HepG2 (cell line): Measurements from ENCODE around the gene CSNK1G1. TPM values are rescaled to one million over a fixed set of nuclear protein-coding genes. Genes with fewer than 3 reads are reported as not detected.

Source experiments
- HNRNPLL ChIP-seq: fragments of 200-400 bp; formaldehyde crosslinking; IDR thresholded peaks from 2 replicates; pipeline ENCODE4 v1.6.1; 2017; ENCODE audit warnings: mild to moderate bottlenecking, low read depth, low read length; ENCODE audit not compliant: poor library complexity, severe bottlenecking
- MIXL1 ChIP-seq: IDR thresholded peaks from 2 replicates; pipeline ENCODE4 v1.6.1; 2016
- MZF1 ChIP-seq: sonication (generic); formaldehyde crosslinking; IDR thresholded peaks from 2 replicates; pipeline ENCODE4 v1.8.1; 2023; ENCODE audit warnings: mild to moderate bottlenecking, missing genetic modification reagents, borderline replicate concordance
- NFKBIZ ChIP-seq: IDR thresholded peaks from 2 replicates; pipeline ENCODE4 v1.6.1; 2018; ENCODE audit warnings: missing genetic modification reagents, missing compliant biosample characterization
- NONO ChIP-seq, 2 experiments: fragments of 450-650 bp in 1 of 2; sonication (generic) in 1 of 2; formaldehyde crosslinking in 1 of 2; IDR thresholded peaks in 1 of 2; conservative IDR thresholded peaks in 1 of 2; 2 replicates each; pipeline versions ENCODE4 v1.6.1 to v1.8.0; 2017 to 2022; ENCODE audit warnings: mild to moderate bottlenecking in 1 of 2, missing genetic modification reagents in 1 of 2, moderate library complexity in 1 of 2
- PLSCR1 ChIP-seq: sonication (generic); formaldehyde crosslinking; IDR thresholded peaks from 2 replicates; pipeline ENCODE4 v1.5.0; 2020; ENCODE audit warnings: missing genetic modification reagents, mild to moderate bottlenecking, borderline replicate concordance
- PPARG ChIP-seq: conservative IDR thresholded peaks from 2 replicates; pipeline ENCODE4 v1.6.1; 2016; ENCODE audit warnings: missing biosample characterization, missing genetic modification reagents
- SKIL ChIP-seq: sonication (generic); formaldehyde crosslinking; IDR thresholded peaks from 2 replicates; pipeline ENCODE4 v1.8.0; 2022; ENCODE audit warnings: missing genetic modification reagents, mild to moderate bottlenecking, moderate library complexity, borderline replicate concordance
- SP5 ChIP-seq: IDR thresholded peaks from 2 replicates; pipeline ENCODE4 v1.6.1; 2016; ENCODE audit warnings: low read depth, borderline replicate concordance
- ZNF10 ChIP-seq: sonication (generic); formaldehyde crosslinking; IDR thresholded peaks from 2 replicates; pipeline ENCODE4 v1.4.0; 2020; ENCODE audit warnings: mild to moderate bottlenecking, low read depth, missing genetic modification reagents, borderline replicate concordance
- ZNF121 ChIP-seq: sonication (generic); formaldehyde crosslinking; IDR thresholded peaks from 2 replicates; pipeline ENCODE4 v1.5.0; 2020; ENCODE audit warnings: mild to moderate bottlenecking, missing genetic modification reagents
- ZNF160 ChIP-seq: sonication (generic); formaldehyde crosslinking; IDR thresholded peaks from 2 replicates; pipeline ENCODE4 v1.8.0; 2022; ENCODE audit warnings: mild to moderate bottlenecking, inconsistent platforms, missing genetic modification reagents
- ZNF280B ChIP-seq: sonication (generic); formaldehyde crosslinking; IDR thresholded peaks from 2 replicates; pipeline ENCODE4 v1.5.0; 2020; ENCODE audit warnings: missing genetic modification reagents, mild to moderate bottlenecking, borderline replicate concordance
- ZNF292 ChIP-seq: sonication (generic); formaldehyde crosslinking; IDR thresholded peaks from 2 replicates; pipeline ENCODE4 v1.8.1; 2022; ENCODE audit warnings: mild to moderate bottlenecking, low read depth, missing genetic modification reagents, borderline replicate concordance
- ZNF574 ChIP-seq: sonication (generic); formaldehyde crosslinking; IDR thresholded peaks from 2 replicates; pipeline ENCODE4 v1.4.0; 2020; ENCODE audit warnings: missing genetic modification reagents
- ZNF589 ChIP-seq: sonication (generic); formaldehyde crosslinking; conservative IDR thresholded peaks from 2 replicates; pipeline ENCODE4 v1.8.0; 2022; ENCODE audit warnings: mild to moderate bottlenecking, moderate library complexity, missing genetic modification reagents
- ZNF704 ChIP-seq: sonication (generic); formaldehyde crosslinking; IDR thresholded peaks from 2 replicates; pipeline ENCODE4 v1.8.1; 2023; ENCODE audit warnings: mild to moderate bottlenecking, inconsistent platforms, moderate library complexity, missing genetic modification reagents, borderline replicate concordance
- ZNF878 ChIP-seq: sonication (generic); formaldehyde crosslinking; IDR thresholded peaks from 2 replicates; pipeline ENCODE4 v1.8.1; 2023; ENCODE audit warnings: mild to moderate bottlenecking, missing genetic modification reagents, moderate library complexity
- polyA plus RNA-seq, 8 experiments: library from polyadenylated mRNA; depleted of rRNA in 3 of 8; stranded (reverse) in 7 of 8; unstranded in 1 of 8; fragments of >200 nt; fragmentation: Illumina TruSeq in 4 of 8; extraction: Trizol in 4 of 8; gene quantifications; 2 replicates each; pipeline versions ENCODE4 v1.2.1 to v1.2.3, GENCODE V29; 2011 to 2016; ENCODE audit warnings: low read depth in 4 of 8, missing spikeins in 1 of 8, mixed read lengths in 1 of 8; ENCODE audit not compliant: insufficient read depth in 1 of 8
- total RNA-seq, 5 experiments: library from RNA; depleted of rRNA; stranded (reverse); fragments of >200 nt; fragmentation: Illumina TruSeq; extraction: Trizol; gene quantifications; 2 replicates each; pipeline ENCODE4 v1.2.3, GENCODE V29; 2016; ENCODE audit warnings: low read depth in 1 of 5

CSNK1G1 gene
- total and polyA plus RNA-seq, 2 of the 13 experiments (the other 11 are each of a cell fraction or from before 2014, with no cell fraction given), result 8.5 to 12.6 TPM

- TF ChIP-seq ZNF160 (CRISPR knock-in tag) (peak; percentile 37; the same call in 1 of the 2 replicates), ZNF704 (CRISPR knock-in tag) (no peak), SKIL (CRISPR knock-in tag) (no peak), ZNF589 (CRISPR knock-in tag) (no peak), SP5 (CRISPR knock-in tag) (peak; percentile 66; the same call in 1 of the 2 replicates), PLSCR1 (CRISPR knock-in tag) (no peak), ZNF292 (no peak), HNRNPLL (peak; percentile 40), MIXL1 (CRISPR knock-in tag) (no peak), ZNF121 (no peak), NFKBIZ (CRISPR knock-in tag) (no peak), ZNF574 (CRISPR knock-in tag) (peak; percentile 65), ZNF878 (CRISPR knock-in tag) (no peak), ZNF10 (CRISPR knock-in tag) (no peak), PPARG (no peak; the same call in 1 of the 2 replicates), ZNF280B (CRISPR knock-in tag) (peak; percentile 67; the same call in 1 of the 2 replicates), NONO (IDR thresholded peaks at IDR 0.05) (no peak), NONO (CRISPR knock-in tag; conservative IDR thresholded peaks at IDR 0.05) (peak; percentile 63; the same call in 1 of the 2 replicates), MZF1 (CRISPR knock-in tag) (no peak)
Measured at GRCh38 chr15:64355944-64356709, at the start of gene CSNK1G1 (continued).
